Mammary epithelial cell (primary cell): ENCODE results near the gene MSRB3.

Experiments
- EZH2 ChIP-seq: IDR thresholded peaks from 2 replicates; pipeline ENCODE4 v1.6.1; 2012; ENCODE audit warnings: low read length, inconsistent platforms, borderline replicate concordance
- TF ChIP-seq, protein P1 (sequence below), 2 donors: IDR thresholded peaks in 1 of 2; conservative IDR thresholded peaks in 1 of 2; 2 replicates each; pipeline ENCODE4 v1.5.1; 2011 to 2012; ENCODE audit warnings: inconsistent platforms in 2 of 2, low read length in 2 of 2, mild to moderate bottlenecking in 2 of 2, control low read depth in 1 of 2, low read depth in 1 of 2; ENCODE audit not compliant: insufficient read depth in 1 of 2; ENCODE audit errors: extremely low read depth in 1 of 2

DNA sequence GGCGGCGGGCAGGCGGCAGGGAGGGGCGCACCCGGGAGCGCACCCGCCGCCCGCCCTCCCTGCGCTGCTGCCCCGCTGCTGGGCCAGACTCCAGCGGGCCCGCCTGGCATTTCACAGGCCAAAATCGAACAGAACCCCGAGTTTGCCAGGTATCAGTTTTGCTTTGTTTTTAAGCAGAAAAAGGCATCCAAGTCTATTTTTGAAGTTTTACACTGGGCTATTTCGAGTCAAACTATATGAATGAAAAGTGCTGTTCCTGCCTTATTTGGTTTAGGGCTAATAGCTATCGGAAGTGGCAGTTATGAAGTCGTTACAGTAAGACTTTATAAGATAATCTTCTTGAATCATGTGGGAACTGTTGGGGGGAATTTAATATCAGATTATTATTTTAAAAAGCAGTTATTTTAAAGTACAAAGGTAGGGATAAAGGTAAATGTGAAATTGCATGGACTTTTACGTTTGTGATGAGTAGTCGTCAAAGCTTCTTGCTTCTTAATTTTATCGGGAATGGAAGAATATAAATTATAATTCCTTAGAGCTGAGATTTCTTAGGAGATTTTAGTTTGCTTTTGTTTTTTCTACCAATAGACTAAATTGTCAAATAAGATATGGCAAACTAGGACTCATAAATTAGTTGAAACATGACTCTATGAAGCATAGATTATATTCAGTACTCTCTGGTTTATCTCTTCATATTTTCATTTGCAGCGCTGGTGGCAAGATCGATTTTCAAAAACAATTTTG, 1.1 kb downstream of the MSRB3 start:
- TF ChIP-seq, protein P1, sequence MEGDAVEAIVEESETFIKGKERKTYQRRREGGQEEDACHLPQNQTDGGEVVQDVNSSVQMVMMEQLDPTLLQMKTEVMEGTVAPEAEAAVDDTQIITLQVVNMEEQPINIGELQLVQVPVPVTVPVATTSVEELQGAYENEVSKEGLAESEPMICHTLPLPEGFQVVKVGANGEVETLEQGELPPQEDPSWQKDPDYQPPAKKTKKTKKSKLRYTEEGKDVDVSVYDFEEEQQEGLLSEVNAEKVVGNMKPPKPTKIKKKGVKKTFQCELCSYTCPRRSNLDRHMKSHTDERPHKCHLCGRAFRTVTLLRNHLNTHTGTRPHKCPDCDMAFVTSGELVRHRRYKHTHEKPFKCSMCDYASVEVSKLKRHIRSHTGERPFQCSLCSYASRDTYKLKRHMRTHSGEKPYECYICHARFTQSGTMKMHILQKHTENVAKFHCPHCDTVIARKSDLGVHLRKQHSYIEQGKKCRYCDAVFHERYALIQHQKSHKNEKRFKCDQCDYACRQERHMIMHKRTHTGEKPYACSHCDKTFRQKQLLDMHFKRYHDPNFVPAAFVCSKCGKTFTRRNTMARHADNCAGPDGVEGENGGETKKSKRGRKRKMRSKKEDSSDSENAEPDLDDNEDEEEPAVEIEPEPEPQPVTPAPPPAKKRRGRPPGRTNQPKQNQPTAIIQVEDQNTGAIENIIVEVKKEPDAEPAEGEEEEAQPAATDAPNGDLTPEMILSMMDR (conservative IDR thresholded peaks at IDR 0.05 in 1 of 2, IDR thresholded peaks at IDR 0.05 in 1 of 2; ENCODE audit: extremely low read depth in 1 of 2, insufficient read depth in 1 of 2, low read depth in 1 of 2, low read length in 2 of 2) = no peak
- TF ChIP-seq EZH2 = no peak
